ENCODE measurements around the gene KPNB1. TPM values are rescaled to one million over a fixed set of nuclear protein-coding genes. Genes with fewer than 3 reads are reported as not detected.

The KPNB1 gene
- total RNA-seq, 1 experiment from 2014 or later, result 538 TPM

- no peak for TF ChIP-seq CTCF (IDR thresholded peaks at IDR 0.05; ENCODE audit: unreplicated experiment)
- peaks cover 76% of the 10 kb centered on the region for H3K27me3 Mint-ChIP-seq (ENCODE audit: unreplicated experiment)
- no peak overlapping the region for H3K27ac Mint-ChIP-seq (ENCODE audit: unreplicated experiment)
- no peak for DNase-seq
- no peaks in the 10 kb centered on the region for H3K36me3 Mint-ChIP-seq (ENCODE audit: insufficient read depth, unreplicated experiment)
- peaks cover 6% of the 10 kb centered on the region for H3K4me1 Mint-ChIP-seq (ENCODE audit: low read depth, unreplicated experiment)
- no peaks in the 10 kb centered on the region for H3K9me3 Mint-ChIP-seq (ENCODE audit: low read depth, unreplicated experiment)
- CTCF ChIA-PET, result interaction anchor here (0.6 to 0.7 kb wide), 2 partner anchors 10 to 470 kb away, joined by 3 to 6 read pairs; no protein-coding TSS in a partner anchor
- intact Hi-C loops (cut with micrococcal nuclease; ENCODE audit: unreplicated experiment), result no loop called here
- no TSS peak for BruUV-seq (replicated peaks)
- H3K4me3 Mint-ChIP-seq (ENCODE audit: low read depth, unreplicated experiment), result no peak overlapping the region
Observed at GRCh38 chr17:47735139-47735464, 85.4 kb downstream of the KPNB1 start.

Other genes starting within 250 kb of the KPNB1 start
- 331 and 342 TPM in 2 replicates for gene NPEPPS, start 118.8 kb upstream of the KPNB1 start, total RNA-seq (2022)
- 6.4 and 6.5 TPM in 2 replicates for gene TBKBP1, start 44.2 kb downstream of the KPNB1 start, total RNA-seq (2022)
- gene TBX21, start 83.3 kb downstream of the KPNB1 start, total RNA-seq (2022), result not detected in 2 replicates
- 58.3 and 58.4 TPM in 2 replicates for gene OSBPL7, start 171.9 kb downstream of the KPNB1 start, total RNA-seq (2022)
- gene MRPL10, start 181.6 kb downstream of the KPNB1 start, total RNA-seq (2022), result 70.2 and 84.1 TPM in 2 replicates
- 2.9 and 4.0 TPM in 2 replicates for gene LRRC46, start 181.8 kb downstream of the KPNB1 start, total RNA-seq (2022)
- 34.8 and 37.0 TPM in 2 replicates for gene SCRN2, start 191.4 kb downstream of the KPNB1 start, total RNA-seq (2022)
- 1.1 and 1.2 TPM in 2 replicates for gene SP6, start 201.2 kb downstream of the KPNB1 start, total RNA-seq (2022)
- gene SP2, start 246.3 kb downstream of the KPNB1 start, total RNA-seq (2022), result 21.5 and 22.4 TPM in 2 replicates

All from Calu3 (cell line).